ENCODE measurements around the gene SCNN1B.
"Not testable (repeated sequence)": the region's sequence is repeated elsewhere in the genome, so short reads cannot be mapped to it uniquely, and the experiment has no call there.

The SCNN1B gene

GRCh38 chr16:23299815-23300214 is 2.3 kb upstream of the SCNN1B start:
- not testable (repeated sequence) for H4K8ac ChIP-seq (ENCODE audit: low read depth, low read length); H3K79me2 ChIP-seq (ENCODE audit: control insufficient read depth, insufficient read depth, low read length, poor library complexity); H3K4ac ChIP-seq (ENCODE audit: low read depth, low read length); H3K9me3 ChIP-seq (ENCODE audit: insufficient read depth, low read depth, low read length); H3K9ac ChIP-seq (ENCODE audit: low read length); H3K4me2 ChIP-seq (ENCODE audit: low read length); H2AK5ac ChIP-seq (ENCODE audit: low read length); H3K14ac ChIP-seq (ENCODE audit: low read length); H3K4me3 ChIP-seq (ENCODE audit: low read depth, low read length); H3K23ac ChIP-seq (ENCODE audit: low read length); H2BK5ac ChIP-seq (ENCODE audit: low read depth, low read length, poor library complexity); H3K79me1 ChIP-seq (ENCODE audit: low read length); H2AFZ ChIP-seq (ENCODE audit: insufficient read depth, low read length, poor library complexity); H3K36me3 ChIP-seq (ENCODE audit: control insufficient read depth in 1 of 2, insufficient read depth in 2 of 2, low read length in 2 of 2); DNase-seq; H3K4me1 ChIP-seq (ENCODE audit: control insufficient read depth in 1 of 2, insufficient read depth in 2 of 2, low read length in 2 of 2); H4K12ac ChIP-seq (ENCODE audit: low read depth, low read length); H4K91ac ChIP-seq (ENCODE audit: low read depth, low read length); H3K18ac ChIP-seq (ENCODE audit: low read length); H2BK12ac ChIP-seq (ENCODE audit: low read length); H2BK120ac ChIP-seq (ENCODE audit: insufficient read depth, low read length, poor library complexity); H3K27ac ChIP-seq (ENCODE audit: low read depth, low read length)
- WGBS (ENCODE audit: extremely low coverage, insufficient coverage, insufficient read length): no CpG with 5 or more reads among the region's 3 CpGs
- peaks cover 20% of the 10 kb centered on the region for H3K27me3 ChIP-seq (ENCODE audit: insufficient read depth, low read length)

GRCh38 chr16:23301251-23302044 is 654 bp upstream of the SCNN1B start:
- Histone ChIP-seq H2BK120ac (ENCODE audit: insufficient read depth, low read length, poor library complexity) (no peak overlapping the region), H2AFZ (ENCODE audit: insufficient read depth, low read length, poor library complexity) (no peak overlapping the region), H3K23ac (ENCODE audit: low read length) (no peak overlapping the region), H4K8ac (ENCODE audit: low read depth, low read length) (no peak overlapping the region), H3K79me1 (ENCODE audit: low read length) (no peaks in the 10 kb centered on the region), H3K27ac (ENCODE audit: low read depth, low read length) (no peak overlapping the region), H4K12ac (ENCODE audit: low read depth, low read length) (no peak overlapping the region), H3K18ac (ENCODE audit: low read length) (no peak overlapping the region), H3K4ac (ENCODE audit: low read depth, low read length) (no peak overlapping the region), H3K4me3 (ENCODE audit: low read depth, low read length) (no peak overlapping the region), H3K9me3 (ENCODE audit: insufficient read depth, low read depth, low read length) (peaks cover 4% of the 10 kb centered on the region), H3K4me2 (ENCODE audit: low read length) (peak overlapping the region; percentile 65), H3K79me2 (ENCODE audit: control insufficient read depth, insufficient read depth, low read length, poor library complexity) (no peaks in the 10 kb centered on the region), H3K27me3 (ENCODE audit: insufficient read depth, low read length) (peaks cover 20% of the 10 kb centered on the region), H2BK5ac (ENCODE audit: low read depth, low read length, poor library complexity) (no peak overlapping the region), H3K4me1 (ENCODE audit: control insufficient read depth in 1 of 2, insufficient read depth in 2 of 2, low read length in 2 of 2) (peaks cover 0 to 6% of the 10 kb centered on the region in 2 experiments), H3K9ac (ENCODE audit: low read length) (no peak overlapping the region), H3K14ac (ENCODE audit: low read length) (no peak overlapping the region), H2AK5ac (ENCODE audit: low read length) (no peak overlapping the region), H3K36me3 (ENCODE audit: control insufficient read depth in 1 of 2, insufficient read depth in 2 of 2, low read length in 2 of 2) (no peaks in the 10 kb centered on the region), H2BK12ac (ENCODE audit: low read length) (no peak overlapping the region), H4K91ac (ENCODE audit: low read depth, low read length) (no peak overlapping the region)
- DNase-seq: no peak
- WGBS (ENCODE audit: extremely low coverage, insufficient coverage, insufficient read length): no CpG with 5 or more reads among the region's 18 CpGs

- Histone ChIP-seq H3K4ac (ENCODE audit: low read depth, low read length) (no peak overlapping the region), H4K91ac (ENCODE audit: low read depth, low read length) (no peak overlapping the region), H3K18ac (ENCODE audit: low read length) (no peak overlapping the region), H2BK12ac (ENCODE audit: low read length) (no peak overlapping the region), H4K12ac (ENCODE audit: low read depth, low read length) (no peak overlapping the region), H2BK120ac (ENCODE audit: insufficient read depth, low read length, poor library complexity) (no peak overlapping the region), H4K8ac (ENCODE audit: low read depth, low read length) (no peak overlapping the region), H3K36me3 (ENCODE audit: control insufficient read depth in 1 of 2, insufficient read depth in 2 of 2, low read length in 2 of 2) (no peaks in the 10 kb centered on the region), H3K4me2 (ENCODE audit: low read length) (no peak overlapping the region), H2BK5ac (ENCODE audit: low read depth, low read length, poor library complexity) (no peak overlapping the region), H2AFZ (ENCODE audit: insufficient read depth, low read length, poor library complexity) (no peak overlapping the region), H3K79me2 (ENCODE audit: control insufficient read depth, insufficient read depth, low read length, poor library complexity) (no peaks in the 10 kb centered on the region), H3K23ac (ENCODE audit: low read length) (no peak overlapping the region), H3K14ac (ENCODE audit: low read length) (no peak overlapping the region), H3K79me1 (ENCODE audit: low read length) (no peaks in the 10 kb centered on the region), H3K9me3 (ENCODE audit: insufficient read depth, low read depth, low read length) (peaks cover 4% of the 10 kb centered on the region), H2AK5ac (ENCODE audit: low read length) (no peak overlapping the region), H3K27me3 (ENCODE audit: insufficient read depth, low read length) (peaks cover 20% of the 10 kb centered on the region), H3K9ac (ENCODE audit: low read length) (no peak overlapping the region), H3K4me3 (ENCODE audit: low read depth, low read length) (no peak overlapping the region), H3K4me1 (ENCODE audit: control insufficient read depth in 1 of 2, insufficient read depth in 2 of 2, low read length in 2 of 2) (peaks cover 0 to 6% of the 10 kb centered on the region in 2 experiments), H3K27ac (ENCODE audit: low read depth, low read length) (no peak overlapping the region)
- DNase-seq: no peak
- no CpG with 5 or more reads among the region's 7 CpGs for WGBS (ENCODE audit: extremely low coverage, insufficient coverage, insufficient read length)
Observed at GRCh38 chr16:23303685-23304084, 1.6 kb downstream of the SCNN1B start.

- H2BK120ac ChIP-seq (ENCODE audit: insufficient read depth, low read length, poor library complexity): no peak overlapping the region
- no peak overlapping the region for H3K9ac ChIP-seq (ENCODE audit: low read length)
- H3K4me3 ChIP-seq (ENCODE audit: low read depth, low read length): no peak overlapping the region
- no peaks in the 10 kb centered on the region for H3K79me2 ChIP-seq (ENCODE audit: control insufficient read depth, insufficient read depth, low read length, poor library complexity)
- peaks cover 4% of the 10 kb centered on the region for H3K9me3 ChIP-seq (ENCODE audit: insufficient read depth, low read depth, low read length)
- H3K18ac ChIP-seq (ENCODE audit: low read length): no peak overlapping the region
- no peak overlapping the region for H2AFZ ChIP-seq (ENCODE audit: insufficient read depth, low read length, poor library complexity)
- no peak overlapping the region for H2BK12ac ChIP-seq (ENCODE audit: low read length)
- H3K27ac ChIP-seq (ENCODE audit: low read depth, low read length): no peak overlapping the region
- H4K12ac ChIP-seq (ENCODE audit: low read depth, low read length): no peak overlapping the region
- H3K27me3 ChIP-seq (ENCODE audit: insufficient read depth, low read length): peaks cover 20% of the 10 kb centered on the region
- H3K36me3 ChIP-seq (ENCODE audit: control insufficient read depth in 1 of 2, insufficient read depth in 2 of 2, low read length in 2 of 2): no peaks in the 10 kb centered on the region
- no peak overlapping the region for H3K4ac ChIP-seq (ENCODE audit: low read depth, low read length)
- H4K8ac ChIP-seq (ENCODE audit: low read depth, low read length): no peak overlapping the region
- H2AK5ac ChIP-seq (ENCODE audit: low read length): no peak overlapping the region
- H2BK5ac ChIP-seq (ENCODE audit: low read depth, low read length, poor library complexity): no peak overlapping the region
- H3K23ac ChIP-seq (ENCODE audit: low read length): no peak overlapping the region
- H3K79me1 ChIP-seq (ENCODE audit: low read length): no peaks in the 10 kb centered on the region
- H3K14ac ChIP-seq (ENCODE audit: low read length): no peak overlapping the region
- WGBS (ENCODE audit: extremely low coverage, insufficient coverage, insufficient read length): no CpG with 5 or more reads among the region's 2 CpGs
- peaks cover 0 to 6% of the 10 kb centered on the region in 2 experiments for H3K4me1 ChIP-seq (ENCODE audit: control insufficient read depth in 1 of 2, insufficient read depth in 2 of 2, low read length in 2 of 2)
- no peak overlapping the region for H4K91ac ChIP-seq (ENCODE audit: low read depth, low read length)
- no peak for DNase-seq
- H3K4me2 ChIP-seq (ENCODE audit: low read length): no peak overlapping the region
Observed at GRCh38 chr16:23304620-23305019, 2.5 kb downstream of the SCNN1B start.
